GM18526 (cell line): ENCODE data around the gene AGMO.

Experiments used
- POLR2A ChIP-seq: IDR thresholded peaks from 3 replicates; pipeline ENCODE4 v1.6.1; 2011; ENCODE audit not compliant: insufficient read length; ENCODE audit errors: extremely low read depth

AGMO gene

DNA sequence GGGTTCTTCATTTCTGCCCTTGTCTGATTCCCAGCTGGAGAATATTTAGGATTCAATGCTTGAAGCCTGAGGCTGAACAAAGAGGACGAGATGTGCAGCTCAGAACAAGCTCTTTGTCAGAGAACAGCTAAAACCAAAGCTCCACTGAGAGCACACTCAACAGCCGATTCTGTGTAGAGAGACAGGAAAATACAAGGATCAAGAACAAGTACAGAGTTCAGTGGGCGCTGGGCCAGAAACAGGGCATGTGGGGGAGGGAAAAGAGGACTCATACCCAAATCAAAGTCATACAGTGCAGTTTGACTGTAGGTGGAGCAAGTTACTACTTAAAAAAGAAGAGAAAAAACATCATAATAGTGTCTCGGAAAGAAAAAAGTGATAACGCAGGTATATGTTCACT lies at the start of gene AGMO:
AGMO (minus strand) TSS at position 181 of the 400 bp plus-strand sequence.
- TF ChIP-seq POLR2A = no peak

- TF ChIP-seq POLR2A = no peak
Measured at GRCh38 chr7:15610503-15610902, 48.7 kb upstream of the AGMO start.

DNA sequence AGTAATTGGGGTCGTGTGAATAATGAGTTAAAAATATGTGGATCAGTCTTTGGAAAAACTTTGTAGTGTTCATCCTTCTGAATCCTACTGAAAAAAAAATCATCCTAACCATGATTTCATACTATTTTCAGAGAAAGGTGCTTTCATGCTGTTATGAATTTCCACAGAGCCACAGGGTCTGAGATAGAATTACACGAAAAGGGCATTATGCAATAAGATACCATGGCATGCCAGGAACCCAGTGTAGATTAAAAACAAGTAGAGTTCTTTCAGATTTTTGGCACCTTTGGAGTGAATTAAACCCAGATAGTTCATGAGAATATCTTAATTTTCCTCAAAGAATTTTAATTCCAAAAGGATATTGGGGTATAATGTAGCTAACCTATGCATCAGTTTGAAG lies 47.5 kb upstream of the AGMO start:
- TF ChIP-seq POLR2A = no peak

- TF ChIP-seq POLR2A = no peak
Measured at GRCh38 chr7:15607529-15608210, 45.9 kb upstream of the AGMO start.

DNA sequence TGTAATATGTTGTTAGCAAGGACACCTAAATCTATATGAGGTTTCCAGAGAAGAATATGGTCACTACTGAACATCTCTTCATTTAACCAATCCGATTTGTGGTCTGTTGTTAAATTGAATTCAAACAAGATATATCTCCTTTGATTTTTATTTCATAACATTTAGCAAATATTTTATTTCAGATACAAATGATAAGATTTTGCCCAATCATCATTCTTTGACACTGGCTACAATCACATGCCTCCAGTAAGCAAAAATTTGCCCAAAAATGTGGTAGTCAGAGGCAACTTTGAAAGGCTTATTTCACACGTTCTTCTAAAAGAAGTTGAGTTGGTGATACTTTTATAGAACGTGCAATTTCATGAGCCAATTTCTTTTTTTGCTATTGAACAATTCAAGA lies 44.7 kb upstream of the AGMO start:
- TF ChIP-seq POLR2A = no peak

DNA sequence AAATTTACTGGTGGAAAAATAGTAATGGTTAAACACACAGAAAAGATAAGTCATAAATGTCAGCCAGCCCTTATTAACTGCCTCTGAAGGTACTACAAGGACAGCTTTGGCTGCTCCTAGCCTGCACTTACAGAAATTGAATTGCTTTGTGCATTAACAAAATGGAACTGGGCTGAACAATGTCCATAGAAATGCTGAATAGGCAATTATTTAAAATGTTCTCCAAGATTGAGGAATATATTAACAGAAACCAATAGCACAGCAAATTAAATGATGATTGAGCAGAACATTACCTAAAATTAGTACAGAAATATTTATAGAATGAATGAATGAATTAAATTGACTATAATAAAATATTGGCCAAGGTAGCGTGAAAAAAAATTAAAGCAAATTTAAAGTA lies 42.4 kb upstream of the AGMO start:
- no peak for TF ChIP-seq POLR2A

GRCh38 chr7:15603124-15603523 lies 41.3 kb upstream of the AGMO start:
- TF ChIP-seq POLR2A = no peak

- TF ChIP-seq POLR2A = no peak
Measured at GRCh38 chr7:15602236-15602635, 40.4 kb upstream of the AGMO start.

GRCh38 chr7:15601175-15601574 lies 39.4 kb upstream of the AGMO start:
- TF ChIP-seq POLR2A = no peak

DNA sequence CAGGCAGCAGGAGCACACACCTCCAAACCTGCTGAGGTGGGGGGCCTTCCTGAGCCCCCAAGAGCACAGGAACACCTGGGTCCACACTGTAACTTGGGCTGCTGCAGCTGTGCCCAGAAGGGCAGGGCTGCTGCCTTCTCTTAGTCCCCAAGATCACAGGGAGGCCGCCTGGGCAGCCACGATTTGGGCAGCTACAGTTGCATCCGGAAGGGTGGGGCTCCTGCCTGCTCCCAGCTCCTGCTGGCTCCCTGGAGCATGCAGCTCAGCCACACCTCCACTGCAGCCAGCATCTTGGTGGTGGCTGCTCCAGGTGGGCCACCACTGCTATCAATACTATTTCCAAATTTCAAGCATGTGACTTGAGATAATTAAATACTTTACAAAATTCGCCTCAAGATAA lies 38.5 kb upstream of the AGMO start:
- no peak for TF ChIP-seq POLR2A

DNA sequence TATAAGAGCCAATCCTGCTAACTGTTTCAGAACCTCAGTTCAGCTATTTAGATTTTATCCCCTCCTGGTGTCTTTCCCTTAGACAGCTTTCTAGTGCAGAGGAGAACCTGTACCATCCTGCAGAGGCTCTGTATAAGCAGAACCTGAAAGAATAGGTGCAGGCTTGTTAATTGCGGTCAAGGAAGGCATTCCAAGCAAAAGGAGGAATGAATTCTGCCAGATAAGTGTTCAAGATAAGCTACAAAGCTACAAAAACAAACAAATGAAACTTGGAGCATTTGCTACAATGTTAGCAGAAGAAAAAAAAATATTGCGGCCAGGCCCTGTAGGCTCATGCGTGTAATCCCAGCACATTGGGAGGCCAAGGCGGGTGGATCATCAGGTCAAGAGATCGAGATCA lies 32.6 kb upstream of the AGMO start:
- no peak for TF ChIP-seq POLR2A

DNA sequence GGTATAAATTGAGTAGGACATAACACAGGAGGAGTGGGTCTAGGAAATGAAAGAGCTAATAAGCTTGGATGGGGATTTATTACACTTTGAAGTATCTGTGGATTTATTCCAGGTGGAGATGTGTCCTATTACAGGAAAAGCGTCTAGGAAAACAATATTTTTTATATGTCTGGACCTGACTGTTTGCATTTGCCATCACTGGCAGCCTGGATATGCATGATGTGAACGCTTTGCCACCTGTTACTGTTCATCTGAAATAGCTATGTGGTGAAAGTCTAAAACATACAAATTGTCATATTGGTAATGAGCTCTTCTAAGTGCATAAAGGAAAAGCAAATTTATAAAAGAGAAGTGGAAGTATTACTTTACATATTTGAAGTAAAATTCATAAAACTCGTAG lies 31.6 kb upstream of the AGMO start:
- TF ChIP-seq POLR2A = no peak

DNA sequence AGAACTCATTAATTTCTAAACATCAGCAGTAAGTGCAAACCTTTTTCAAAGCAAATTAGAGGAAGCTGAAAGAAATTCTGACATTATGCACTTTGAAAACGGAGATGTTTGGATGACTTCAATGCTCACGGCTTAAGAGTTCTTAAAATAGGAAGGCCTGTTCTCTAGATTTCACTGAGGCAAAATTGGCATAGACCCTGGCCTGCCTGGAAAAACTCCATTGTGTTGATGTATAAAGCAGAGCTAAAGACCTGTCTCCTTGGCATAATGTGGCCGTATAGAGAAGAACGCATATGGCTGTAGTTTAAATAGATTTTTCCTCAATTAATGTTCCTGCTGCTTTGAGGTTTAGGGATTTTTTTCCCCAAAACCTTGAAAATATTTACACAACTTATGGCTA lies 24.5 kb upstream of the AGMO start:
- no peak for TF ChIP-seq POLR2A

GRCh38 chr7:15584575-15584974 lies 22.8 kb upstream of the AGMO start:
- TF ChIP-seq POLR2A = no peak

- no peak for TF ChIP-seq POLR2A
Measured at GRCh38 chr7:15582773-15583172, 21.0 kb upstream of the AGMO start.

DNA sequence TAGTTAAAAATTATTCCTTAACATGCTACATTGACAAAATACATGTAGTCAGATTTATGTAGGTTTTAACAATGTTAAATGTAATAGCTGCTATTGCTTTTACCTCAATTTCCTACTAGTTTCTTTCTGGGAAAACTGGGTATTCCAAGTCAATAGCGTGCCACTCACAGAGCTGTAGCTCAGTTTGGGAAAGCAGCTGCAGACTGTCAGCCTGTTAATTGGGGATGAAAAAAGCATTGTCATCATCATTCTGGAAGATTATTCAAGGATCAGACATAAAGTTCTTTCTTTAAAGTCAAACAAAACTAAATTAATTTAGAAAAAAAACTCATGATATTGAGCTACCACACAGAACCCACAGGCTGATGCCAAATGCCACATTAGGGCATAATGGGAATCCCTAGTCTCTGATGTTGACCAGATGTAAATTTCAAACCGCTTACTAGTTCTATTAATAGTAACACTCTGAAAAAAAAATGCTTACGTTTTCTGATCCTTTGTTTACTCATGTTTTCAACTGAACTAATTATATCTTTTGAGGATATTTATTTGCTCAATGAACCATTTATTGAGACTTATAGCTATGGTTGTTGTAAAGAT lies 19.6 kb upstream of the AGMO start:
- no peak for TF ChIP-seq POLR2A
